ENCODE data around the gene PCSK9. TPM values are rescaled to one million over a fixed set of nuclear protein-coding genes. Genes with fewer than 3 reads are reported as not detected.
"Not testable (repeated sequence)": the region's sequence is repeated elsewhere in the genome, so short reads cannot be mapped to it uniquely, and the experiment has no call there.

The PCSK9 gene
- total RNA-seq, 1 donor from 2014 or later, result 18.3 TPM

- ATAC-seq, result no peak
These were observed 42.0 kb downstream of the PCSK9 start for GRCh38 chr1:55081188-55081904.

- ATAC-seq, result no peak
These were observed 42.6 kb downstream of the PCSK9 start for GRCh38 chr1:55081905-55082296.

GRCh38 chr1:55084257-55084656 lies 44.9 kb downstream of the PCSK9 start:
- ATAC-seq, result no peak

GRCh38 chr1:55087439-55087838 lies 48.1 kb downstream of the PCSK9 start:
- no peak for ATAC-seq

- no peak for ATAC-seq
These were observed 49.1 kb downstream of the PCSK9 start for GRCh38 chr1:55088413-55088812.

GRCh38 chr1:55089683-55090082 lies 50.3 kb downstream of the PCSK9 start:
- no peak for ATAC-seq

- no peak for ATAC-seq
These were observed 53.1 kb downstream of the PCSK9 start for GRCh38 chr1:55092475-55092874.

- ATAC-seq, result no peak
These were observed 55.7 kb downstream of the PCSK9 start for GRCh38 chr1:55095095-55095494.

GRCh38 chr1:55103891-55104290 lies 64.5 kb downstream of the PCSK9 start:
- no peak for ATAC-seq

GRCh38 chr1:55107101-55107500 lies 67.8 kb downstream of the PCSK9 start:
- ATAC-seq, result no peak

- ATAC-seq, result not testable (repeated sequence)
These were observed 69.7 kb downstream of the PCSK9 start for GRCh38 chr1:55109005-55109404.

Other genes with a start within 250 kb of the PCSK9 start
- gene TTC22, start 238.2 kb upstream of the PCSK9 start, total RNA-seq, result 113 TPM
- gene DHCR24, start 152.4 kb upstream of the PCSK9 start, total RNA-seq, result 530 TPM
- gene TMEM61, start 58.9 kb upstream of the PCSK9 start, total RNA-seq, result 1.4 TPM
- not detected for gene BSND, start 40.6 kb upstream of the PCSK9 start, total RNA-seq
- 21.8 TPM for gene USP24, start 175.8 kb downstream of the PCSK9 start, total RNA-seq

Data from esophagus mucosa (tissue), 1 donor.